GM19438 (cell line): ENCODE data around the gene HDAC11.

Experiments used
- ATAC-seq: cut with Tn5 transposase; IDR thresholded peaks from one replicate; pipeline ENCODE4 v1.9.1; 2021; ENCODE audit warnings: low read depth; ENCODE audit not compliant: unreplicated experiment

Gene HDAC11

GRCh38 chr3:13539671-13540070, 59.6 kb downstream of the HDAC11 start:
- no peak for ATAC-seq

- no peak for ATAC-seq
Observed at GRCh38 chr3:13540297-13540995, 60.3 kb downstream of the HDAC11 start.

DNA sequence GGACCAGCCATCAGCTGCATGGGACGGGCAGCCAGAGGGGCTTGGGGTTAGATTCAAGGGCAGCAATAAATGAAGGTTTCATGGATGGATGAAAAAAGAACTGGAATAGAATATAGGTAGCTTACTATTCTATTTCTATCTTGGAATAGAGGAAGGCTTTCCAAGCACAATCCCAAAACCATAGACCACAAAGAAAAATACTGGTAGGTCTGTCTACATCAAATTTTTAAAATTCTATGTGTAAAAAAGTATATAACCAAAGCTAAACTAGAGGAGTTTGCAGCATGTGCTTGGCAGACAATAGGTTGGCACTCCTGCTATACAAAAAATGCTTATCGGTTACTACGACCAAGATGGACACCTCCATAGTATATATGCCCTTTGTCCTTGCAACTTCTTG, 61.6 kb downstream of the HDAC11 start:
- ATAC-seq, result no peak

- ATAC-seq, result no peak
Observed at GRCh38 chr3:13542142-13542541, 62.0 kb downstream of the HDAC11 start.

- no peak for ATAC-seq
Observed at GRCh38 chr3:13543253-13543652, 63.1 kb downstream of the HDAC11 start.

DNA sequence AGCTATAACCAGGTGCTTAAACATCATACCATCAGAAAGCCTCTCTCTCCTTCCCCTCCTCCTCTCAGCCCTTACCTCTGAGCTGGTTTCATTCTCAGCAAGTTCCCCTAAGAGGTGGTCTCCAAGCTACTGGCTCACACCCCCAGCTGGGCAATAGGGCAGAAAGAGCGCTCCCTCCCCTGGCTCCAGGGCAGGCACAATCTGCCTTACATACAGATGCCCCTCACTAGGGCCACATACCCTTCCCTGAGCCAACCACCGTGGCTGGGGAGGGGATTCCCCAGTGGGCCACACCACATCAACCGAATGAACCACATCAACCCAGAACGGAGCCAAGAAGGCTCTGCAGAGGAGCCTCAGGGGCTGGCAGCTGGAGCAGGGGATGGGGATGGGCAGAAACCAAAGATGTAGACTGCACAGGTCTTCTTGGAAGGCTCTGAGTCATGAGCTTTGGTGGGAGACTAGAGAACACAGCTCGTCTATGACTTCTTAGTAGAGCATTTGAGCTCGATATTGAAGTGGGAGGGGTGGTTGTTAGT, 64.3 kb downstream of the HDAC11 start:
- ATAC-seq, result no peak

- ATAC-seq, result no peak
Observed at GRCh38 chr3:13544951-13545651, 65.0 kb downstream of the HDAC11 start.

DNA sequence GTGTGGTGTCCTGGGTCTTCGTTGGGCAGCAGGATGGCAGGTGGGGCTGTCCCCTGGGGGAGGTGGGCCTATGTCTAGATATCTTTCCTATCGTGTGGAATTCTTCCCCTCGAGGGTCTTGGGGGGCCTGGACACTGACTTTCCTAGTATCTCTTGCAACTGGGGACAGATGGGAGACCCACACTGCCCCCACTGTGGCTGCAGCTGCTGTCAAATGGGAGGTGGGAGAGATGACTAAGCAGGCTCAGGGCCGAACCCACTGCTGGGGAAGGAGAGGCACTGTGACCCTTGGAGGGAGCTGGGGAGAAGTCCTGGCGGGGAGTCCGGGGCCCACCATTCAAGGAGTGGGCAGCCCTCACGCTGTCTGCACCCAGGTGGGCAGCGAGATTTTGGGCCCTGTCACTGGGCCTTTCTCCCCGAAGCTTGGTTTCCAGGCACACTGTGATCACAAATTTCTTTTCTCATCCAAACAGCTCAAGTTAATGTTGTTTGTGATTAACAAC, 65.9 kb downstream of the HDAC11 start:
- no peak for ATAC-seq

GRCh38 chr3:13546667-13547171, 66.6 kb downstream of the HDAC11 start:
- no peak for ATAC-seq

- ATAC-seq, result no peak
Observed at GRCh38 chr3:13547591-13548371, 67.7 kb downstream of the HDAC11 start.

- ATAC-seq, result no peak
Observed at GRCh38 chr3:13548696-13549622, 68.9 kb downstream of the HDAC11 start, which contains the start of gene FBLN2. TSS of gene FBLN2 (plus strand) at chr3:13549125. CDS start at chr3:13570356, 21,231 bp downstream.

GRCh38 chr3:13549623-13550422, 69.7 kb downstream of the HDAC11 start:
- ATAC-seq, result no peak

DNA sequence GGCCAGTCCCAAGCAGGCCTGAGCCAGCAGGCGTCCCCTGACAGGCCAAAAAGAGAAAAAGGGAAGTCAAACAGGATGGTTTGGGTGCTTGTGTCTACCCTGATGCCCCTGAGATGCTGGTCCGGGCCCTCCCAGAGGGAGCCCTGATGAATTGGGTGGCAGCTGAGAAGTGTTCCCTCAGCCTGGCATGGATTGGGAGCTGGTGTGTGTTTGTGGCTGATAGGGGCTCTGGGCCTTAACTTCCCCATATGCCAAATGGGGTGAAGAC, 70.3 kb downstream of the HDAC11 start:
- no peak for ATAC-seq

DNA sequence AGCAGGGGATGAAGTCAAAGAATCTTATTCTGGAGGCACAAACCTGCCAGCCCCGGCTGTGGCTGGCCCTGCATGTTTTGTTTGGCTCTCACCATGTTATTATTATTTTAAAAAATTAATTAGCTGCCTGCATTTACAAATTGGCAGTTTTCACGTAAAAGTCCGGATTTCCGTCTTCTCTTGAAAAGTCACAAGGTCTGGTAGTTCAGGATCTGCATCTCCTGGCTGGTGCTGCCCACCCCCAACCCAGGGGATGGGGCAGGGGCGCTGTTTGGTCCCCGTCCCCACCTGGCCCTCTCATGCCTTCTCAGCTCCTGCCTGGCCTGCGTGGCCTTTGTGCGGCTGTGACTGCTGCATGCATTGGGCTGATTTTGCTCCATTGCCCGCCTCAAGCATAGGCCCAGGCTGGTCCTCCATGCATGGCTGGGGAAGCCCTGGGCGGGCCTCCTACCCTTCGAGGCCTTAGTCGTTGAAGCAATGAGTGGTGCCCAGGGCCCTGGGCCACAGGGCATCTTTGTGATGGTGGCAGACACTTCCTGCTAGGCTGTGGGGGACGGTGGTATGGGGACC, 70.8 kb downstream of the HDAC11 start:
- no peak for ATAC-seq

DNA sequence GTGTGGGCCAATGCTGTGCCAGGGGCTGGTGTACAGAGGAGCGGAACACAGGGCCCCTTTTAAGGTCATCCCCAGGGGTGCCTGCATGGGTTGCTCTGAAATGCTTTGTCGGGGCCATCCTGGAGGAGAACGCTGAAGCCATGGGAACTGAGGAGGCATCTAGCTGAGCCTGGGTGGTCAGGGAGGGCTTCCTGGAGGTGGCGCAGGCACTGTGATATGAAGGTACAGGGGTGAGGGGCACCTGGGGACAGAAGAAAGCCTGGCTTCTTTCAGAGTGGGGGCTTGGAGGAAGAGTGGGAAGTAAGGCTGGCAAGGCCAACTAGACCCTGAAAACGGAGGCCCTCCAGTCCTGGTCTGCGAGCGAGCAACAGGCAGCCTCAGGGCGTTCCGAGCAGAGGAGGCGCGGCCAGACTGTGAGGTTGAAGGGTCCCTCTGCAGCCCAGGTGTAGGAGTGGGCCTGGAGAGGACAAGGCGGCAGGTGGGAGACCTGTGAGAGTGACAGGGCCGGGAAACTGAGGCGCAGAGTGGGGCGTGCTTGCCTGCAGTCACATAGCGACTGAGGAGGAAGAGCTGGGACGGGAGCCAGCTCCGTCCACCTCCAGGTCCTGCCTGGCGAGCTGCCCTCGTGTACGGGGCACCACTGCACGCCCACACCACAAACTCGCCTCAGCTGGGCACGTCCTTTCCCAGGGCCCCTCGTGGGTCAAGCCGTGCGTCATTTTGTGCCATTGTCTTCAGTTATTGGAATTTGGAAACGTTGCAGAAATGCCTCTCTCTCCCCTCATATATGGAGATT, 72.9 kb downstream of the HDAC11 start:
- ATAC-seq, result no peak

DNA sequence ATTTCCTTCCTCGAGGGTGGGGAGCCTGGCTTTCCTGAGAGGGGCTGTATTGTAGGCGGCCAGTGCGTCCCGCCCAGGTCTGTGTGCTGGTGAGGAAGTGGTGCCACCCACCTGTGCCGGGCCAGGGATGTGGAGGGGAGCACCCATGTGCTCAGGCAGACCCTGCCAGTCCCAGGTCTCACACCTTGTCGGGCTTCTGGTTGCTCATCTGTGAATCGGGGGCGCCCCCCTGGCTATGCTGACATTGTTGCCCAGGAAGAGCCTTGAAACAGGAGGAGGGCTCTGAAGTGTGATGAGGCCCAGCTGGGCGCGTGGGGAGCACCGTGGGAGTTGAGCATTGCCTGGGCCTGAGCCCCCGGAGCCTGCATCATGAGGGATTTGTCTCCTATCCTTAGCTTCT, 73.6 kb downstream of the HDAC11 start:
- no peak for ATAC-seq

- ATAC-seq, result no peak
Observed at GRCh38 chr3:13555753-13556152, 75.6 kb downstream of the HDAC11 start.
